Left kidney (tissue), 2 donors: ENCODE data around the gene RPSA. TPM values are rescaled to one million over a fixed set of nuclear protein-coding genes. Genes with fewer than 3 reads are reported as not detected.

Experiments
- DNase-seq: peaks from one replicate; pipeline ENCODE4 v3.0.0-alpha.2; 2013
- polyA plus RNA-seq: library from polyadenylated mRNA; unstranded; fragments of 120-200 nt; gene quantifications from one replicate; pipeline ENCODE4 v1.2.1, GENCODE V29; 2013; ENCODE audit not compliant: insufficient read length

The RPSA gene
- polyA plus RNA-seq, 1 donor, result 1,388 TPM

GRCh38 chr3:39385456-39386090 lies 20.9 kb upstream of the RPSA start:
- no peak for DNase-seq

- DNase-seq, result no peak
Observed at GRCh38 chr3:39386318-39386717, 20.2 kb upstream of the RPSA start.

GRCh38 chr3:39387411-39387975 lies 19.0 kb upstream of the RPSA start:
- no peak for DNase-seq

GRCh38 chr3:39388153-39388552 lies 18.4 kb upstream of the RPSA start:
- no peak for DNase-seq

- DNase-seq, result no peak
Observed at GRCh38 chr3:39388741-39389248, 17.7 kb upstream of the RPSA start.

GRCh38 chr3:39390181-39390580 lies 16.3 kb upstream of the RPSA start:
- DNase-seq, result no peak

- DNase-seq, result no peak
Observed at GRCh38 chr3:39396690-39397089, 9.8 kb upstream of the RPSA start.

GRCh38 chr3:39398700-39399099 lies 7.8 kb upstream of the RPSA start:
- no peak for DNase-seq

GRCh38 chr3:39401983-39402382 lies 4.5 kb upstream of the RPSA start:
- no peak for DNase-seq

GRCh38 chr3:39404943-39405686 lies 1.4 kb upstream of the RPSA start:
- no peak for DNase-seq

- DNase-seq, result no peak
Observed at GRCh38 chr3:39405687-39406367, 693 bp upstream of the RPSA start.

GRCh38 chr3:39407259-39407629 lies 724 bp downstream of the RPSA start:
- DNase-seq, result peak; percentile 13

GRCh38 chr3:39407773-39408492 lies 1.4 kb downstream of the RPSA start:
- DNase-seq, result no peak

- no peak for DNase-seq
Observed at GRCh38 chr3:39408493-39409372, 2.2 kb downstream of the RPSA start.

- DNase-seq, result no peak
Observed at GRCh38 chr3:39409514-39410136, 3.1 kb downstream of the RPSA start.

GRCh38 chr3:39410893-39411292 lies 4.4 kb downstream of the RPSA start:
- DNase-seq, result no peak

GRCh38 chr3:39412668-39413260 lies 6.2 kb downstream of the RPSA start:
- DNase-seq, result no peak

- DNase-seq, result no peak
Observed at GRCh38 chr3:39413691-39414420, 7.3 kb downstream of the RPSA start.

GRCh38 chr3:39414421-39414907 lies 7.9 kb downstream of the RPSA start:
- DNase-seq, result no peak
